ENCODE data around the gene MYO5C. TPM values are rescaled to one million over a fixed set of nuclear protein-coding genes. Genes with fewer than 3 reads are reported as not detected.
A peak's percentile ranks its signal among the peaks of the same experiment; 100 is the strongest.

The MYO5C gene
- total RNA-seq, 1 donor from 2014 or later, result 10.3 TPM

- Histone ChIP-seq H3K27me3 (no peaks in the 10 kb centered on the region), H3K4me1 (peaks cover 8% of the 10 kb centered on the region), H3K4me3 (no peak overlapping the region), H3K9me3 (no peaks in the 10 kb centered on the region), H3K27ac (no peak overlapping the region), H3K36me3 (no peaks in the 10 kb centered on the region)
- intact Hi-C loops (cut with DNase I), result no loop called here
- TF ChIP-seq CTCF (IDR thresholded peaks at IDR 0.05) (no peak), POLR2AphosphoS5 (IDR thresholded peaks at IDR 0.05; ENCODE audit: insufficient read depth in 1 of 2, low read depth in 1 of 2) (no peak), POLR2A (IDR thresholded peaks at IDR 0.05) (no peak)
- DNase-seq (ENCODE audit: extremely low spot score in 2 of 2), result no peak
These were observed 110.9 kb downstream of the MYO5C start for GRCh38 chr15:52184721-52185120.

GRCh38 chr15:52183562-52184173 lies 111.9 kb downstream of the MYO5C start:
- intact Hi-C loops (cut with DNase I), result no loop called here

GRCh38 chr15:52181938-52182780 lies 113.4 kb downstream of the MYO5C start:
- Histone ChIP-seq H3K36me3 (no peaks in the 10 kb centered on the region), H3K4me1 (peaks cover 20% of the 10 kb centered on the region), H3K9me3 (no peaks in the 10 kb centered on the region), H3K27me3 (no peaks in the 10 kb centered on the region), H3K27ac (no peak overlapping the region), H3K4me3 (no peak overlapping the region)
- no peak for DNase-seq (ENCODE audit: extremely low spot score in 2 of 2)
- TF ChIP-seq POLR2A (IDR thresholded peaks at IDR 0.05) (no peak), POLR2AphosphoS5 (IDR thresholded peaks at IDR 0.05; ENCODE audit: insufficient read depth in 1 of 2, low read depth in 1 of 2) (no peak), CTCF (IDR thresholded peaks at IDR 0.05) (no peak)
- intact Hi-C loops (cut with DNase I), result no loop called here

More at GRCh38 chr15:52183562-52184173, 111.9 kb downstream of the MYO5C start:
- no peak for DNase-seq (ENCODE audit: extremely low spot score in 2 of 2)
- H3K27ac ChIP-seq, result no peak overlapping the region
- no peaks in the 10 kb centered on the region for H3K27me3 ChIP-seq
- H3K9me3 ChIP-seq, result no peaks in the 10 kb centered on the region
- no peaks in the 10 kb centered on the region for H3K36me3 ChIP-seq
- H3K4me3 ChIP-seq, result no peak overlapping the region
- peaks cover 12% of the 10 kb centered on the region for H3K4me1 ChIP-seq
- TF ChIP-seq CTCF (IDR thresholded peaks at IDR 0.05), result peak in 1 of 3 experiments; percentile 37
- TF ChIP-seq POLR2A (IDR thresholded peaks at IDR 0.05), result no peak

GRCh38 chr15:52180851-52181450 lies 114.7 kb downstream of the MYO5C start:
- Histone ChIP-seq H3K4me3 (peak overlapping the region; percentile 84 to 93), H3K4me1 (peaks cover 20% of the 10 kb centered on the region), H3K27me3 (no peaks in the 10 kb centered on the region), H3K27ac (peak overlapping the region; percentile 95), H3K36me3 (no peaks in the 10 kb centered on the region), H3K9me3 (no peaks in the 10 kb centered on the region)
- TF ChIP-seq CTCF (IDR thresholded peaks at IDR 0.05) (no peak), POLR2A (IDR thresholded peaks at IDR 0.05) (no peak), POLR2AphosphoS5 (IDR thresholded peaks at IDR 0.05; ENCODE audit: insufficient read depth in 1 of 2, low read depth in 1 of 2) (no peak)
- intact Hi-C loops (cut with DNase I), result no loop called here
- no peak for DNase-seq (ENCODE audit: extremely low spot score in 2 of 2)

Data from vagina (tissue), 2 donors.